SK-N-SH treated with all-trans-retinoic acid at 6 μM for 48 hours (cell line): Measurements from ENCODE around the gene CARD9.

Experiments
- ARNTL ChIP-seq: fragments of 450-650 bp; formaldehyde crosslinking; IDR thresholded peaks from 2 replicates; pipeline ENCODE4 v1.5.0; 2020; ENCODE audit warnings: low read depth, mild to moderate bottlenecking, moderate library complexity, borderline replicate concordance
- CREB5 ChIP-seq: fragments of 250-450 bp; sonication (Bioruptor Pico); IDR thresholded peaks from 2 replicates; pipeline ENCODE4 v1.5.1; 2020; ENCODE audit warnings: low read depth, mild to moderate bottlenecking, moderate library complexity
- ESRRG ChIP-seq: fragments of 250-450 bp; sonication (Bioruptor Pico); IDR thresholded peaks from 2 replicates; pipeline ENCODE4 v1.6.1; 2021; ENCODE audit warnings: mild to moderate bottlenecking
- RARB ChIP-seq: fragments of 250-450 bp; sonication (Bioruptor Pico); IDR thresholded peaks from 2 replicates; pipeline ENCODE4 v1.8.0; 2021; ENCODE audit warnings: mild to moderate bottlenecking, moderate library complexity
- SNAI2 ChIP-seq: fragments of 250-450 bp; sonication (Bioruptor Pico); IDR thresholded peaks from 2 replicates; pipeline ENCODE4 v1.5.0; 2020; ENCODE audit warnings: mild to moderate bottlenecking, moderate library complexity
- ZFP30 ChIP-seq: fragments of 450-650 bp; formaldehyde crosslinking; IDR thresholded peaks from 2 replicates; pipeline ENCODE4 v1.5.0; 2022; ENCODE audit warnings: mild to moderate bottlenecking, moderate library complexity
- ZNF565 ChIP-seq: fragments of 450-650 bp; formaldehyde crosslinking; conservative IDR thresholded peaks from 2 replicates; pipeline ENCODE4 v1.5.0; 2020; ENCODE audit warnings: low read depth, mild to moderate bottlenecking, moderate library complexity
- ZNF8 ChIP-seq: fragments of 450-650 bp; formaldehyde crosslinking; IDR thresholded peaks from 2 replicates; pipeline ENCODE4 v1.5.0; 2020; ENCODE audit warnings: mild to moderate bottlenecking, moderate library complexity

- TF ChIP-seq RARB (CRISPR knock-in tag) (no peak), ARNTL (CRISPR knock-in tag) (no peak), CREB5 (CRISPR knock-in tag) (no peak), ESRRG (CRISPR knock-in tag) (no peak), SNAI2 (CRISPR knock-in tag) (no peak), ZFP30 (CRISPR knock-in tag) (no peak), ZNF565 (CRISPR knock-in tag) (no peak), ZNF8 (no peak)
These were observed 11.1 kb downstream of the CARD9 start for GRCh38 chr9:136362450-136362784.
